HCT116 (cell line): ENCODE measurements around the gene HYAL2. TPM values are rescaled to one million over a fixed set of nuclear protein-coding genes. Genes with fewer than 3 reads are reported as not detected.

Source experiments
- ATAC-seq: fragments of 200-7000 bp; cut with Tn5 transposase; 2 replicates; pipeline ENCODE4 v1.9.1; 2020; ENCODE audit warnings: mild to moderate bottlenecking, moderate library complexity
- BruUV-seq: library from RNA; stranded (reverse); fragments of 400-500 nt; replicated peaks from 2 replicates; lab custom pipeline; 2021; lab: Mats Ljungman, UMichigan
- CTCF ChIA-PET: fragments of 300-600 bp; sonication (Branson Sonifier 250); formaldehyde crosslinking; loops from one replicate; lab custom pipeline; 2021; ENCODE audit warnings: antibody characterized with exemption; lab: Charles Lee
- POLR2A ChIA-PET: fragments of 300-600, 350-600 bp; sonication (Branson Sonifier 250); formaldehyde crosslinking; loops from one replicate; lab custom pipeline; 2021; ENCODE audit warnings: antibody characterized with exemption; lab: Charles Lee
- RAD21 ChIA-PET, 2 experiments: fragments of 300-600 bp; sonication (Branson Sonifier 250); formaldehyde crosslinking; loops; one replicate each; lab custom pipeline; 2023; ENCODE audit warnings: low total read pairs in 2 of 2; ENCODE audit not compliant: uncharacterized antibody in 2 of 2, unreplicated experiment in 2 of 2, low non-redundant PET in 1 of 2; lab: Charles Lee
- DNase-seq: peaks from one replicate; pipeline ENCODE4 v3.0.0-alpha.2; 2010; ENCODE audit warnings: low read depth, low spot score
- H2AFZ ChIP-seq: fragments of 200-600 bp; shearing (Covaris generic), sonication (generic); 2 replicates; pipeline ENCODE4 v1.6.1; 2017; ENCODE audit warnings: low read depth, mixed run types, mixed read lengths, antibody characterized with exemption, low read length; ENCODE audit not compliant: poor library complexity, severe bottlenecking
- H3K27ac ChIP-seq: 2 replicates; pipeline ENCODE4 v1.5.1; 2012; ENCODE audit warnings: low read depth, low read length
- H3K27me3 ChIP-seq: fragments of 200-600 bp; sonication (generic); 2 replicates; pipeline ENCODE4 v1.6.1; 2016; ENCODE audit warnings: mixed run types, low read length, mixed read lengths; ENCODE audit not compliant: insufficient read depth
- H3K36me3 ChIP-seq, 2 experiments: fragments of 200-500 bp in 1 of 2; fragments of 200-600 bp in 1 of 2; sonication (Bioruptor generic) in 1 of 2; sonication (generic) in 1 of 2; 2 replicates each; pipeline versions ENCODE4 v1.5.1 to v1.6.1; 2014 to 2016; ENCODE audit warnings: low read length in 2 of 2, inconsistent platforms in 1 of 2, mixed read lengths in 1 of 2, mixed run types in 1 of 2; ENCODE audit not compliant: insufficient read depth in 2 of 2, control insufficient read depth in 1 of 2
- H3K4me1 ChIP-seq, 2 experiments: fragments of 200-600 bp in 1 of 2; sonication (generic) in 1 of 2; 2 replicates each; pipeline versions ENCODE4 v1.5.1 to v1.6.1; 2012 to 2017; ENCODE audit warnings: low read length in 2 of 2, inconsistent platforms in 1 of 2, mild to moderate bottlenecking in 1 of 2, mixed read lengths in 1 of 2, mixed run types in 1 of 2, moderate library complexity in 1 of 2; ENCODE audit not compliant: insufficient read depth in 2 of 2, control insufficient read depth in 1 of 2
- H3K4me2 ChIP-seq: fragments of 200-600 bp; sonication (generic); 2 replicates; pipeline ENCODE4 v1.6.1; 2017; ENCODE audit warnings: mixed run types, low read length, mixed read lengths
- H3K4me3 ChIP-seq, 2 experiments: fragments of 200-600 bp in 1 of 2; sonication (generic) in 1 of 2; replicated peaks in 1 of 2; 2 replicates each; pipeline ENCODE4 v1.5.1; 2011 to 2016; ENCODE audit warnings: low read length in 2 of 2, control low read depth in 1 of 2, low read depth in 1 of 2, mild to moderate bottlenecking in 1 of 2, mixed read lengths in 1 of 2, mixed run types in 1 of 2
- H3K79me2 ChIP-seq: fragments of 200-600 bp; sonication (generic); 2 replicates; pipeline ENCODE4 v1.6.1; 2017; ENCODE audit warnings: mild to moderate bottlenecking, mixed run types, low read length, moderate library complexity, mixed read lengths; ENCODE audit not compliant: insufficient read depth
- H3K9ac ChIP-seq: fragments of 200-600 bp; sonication (generic); 2 replicates; pipeline ENCODE4 v1.6.1; 2016; ENCODE audit warnings: low read length, mixed read lengths
- H3K9me2 ChIP-seq: fragments of 200-600 bp; sonication (generic), shearing (Covaris generic); 2 replicates; pipeline ENCODE4 v1.6.1; 2017; ENCODE audit warnings: mixed run types, mild to moderate bottlenecking, moderate library complexity; ENCODE audit not compliant: insufficient read depth
- H3K9me3 ChIP-seq, 2 experiments: fragments of 200-500 bp in 1 of 2; fragments of 200-600 bp in 1 of 2; sonication (Bioruptor generic) in 1 of 2; sonication (generic) in 1 of 2; 2 replicates each; pipeline ENCODE4 v1.6.1; 2014 to 2017; ENCODE audit warnings: low read length in 2 of 2, mixed read lengths in 2 of 2, inconsistent platforms in 1 of 2, low read depth in 1 of 2, mild to moderate bottlenecking in 1 of 2, mixed run types in 1 of 2, moderate library complexity in 1 of 2; ENCODE audit not compliant: control insufficient read depth in 1 of 2, insufficient read depth in 1 of 2
- H4K20me1 ChIP-seq: fragments of 200-600 bp; sonication (generic), shearing (Covaris generic); 2 replicates; pipeline ENCODE4 v1.6.1; 2017; ENCODE audit warnings: mixed run types, mild to moderate bottlenecking, moderate library complexity; ENCODE audit not compliant: insufficient read depth
- CBX3 ChIP-seq: IDR thresholded peaks from 2 replicates; pipeline ENCODE4 v1.6.1; 2012; ENCODE audit warnings: low read depth
- CEBPB ChIP-seq: IDR thresholded peaks from 2 replicates; pipeline ENCODE4 v1.6.1; 2012; ENCODE audit warnings: low read depth
- CTCF ChIP-seq, 3 experiments: fragments of 200-600 bp in 1 of 3; sonication (generic) in 1 of 3; IDR thresholded peaks in 2 of 3; conservative IDR thresholded peaks in 1 of 3; 2 replicates each; pipeline ENCODE4 v1.5.1; 2012 to 2017; ENCODE audit warnings: low read depth in 2 of 3, low read length in 2 of 3, antibody characterized with exemption in 1 of 3, borderline replicate concordance in 1 of 3, control low read depth in 1 of 3, mild to moderate bottlenecking in 1 of 3, mixed read lengths in 1 of 3, mixed run types in 1 of 3, moderate library complexity in 1 of 3; ENCODE audit not compliant: insufficient read depth in 1 of 3
- ELF1 ChIP-seq: IDR thresholded peaks from 2 replicates; pipeline ENCODE4 v1.6.1; 2012; ENCODE audit warnings: low read depth, borderline replicate concordance
- EZH2 ChIP-seq: fragments of 200-600 bp; sonication (generic); IDR thresholded peaks from 2 replicates; pipeline ENCODE4 v1.6.1; 2017; ENCODE audit warnings: antibody characterized with exemption, mixed run types
- EZH2phosphoT487 ChIP-seq: fragments of 200-600 bp; IDR thresholded peaks from 2 replicates; pipeline ENCODE4 v1.6.1; 2018; ENCODE audit warnings: antibody characterized with exemption, borderline replicate concordance
- MAX ChIP-seq: IDR thresholded peaks from 2 replicates; pipeline ENCODE4 v1.6.1; 2012
- POLR2AphosphoS5 ChIP-seq: IDR thresholded peaks from 2 replicates; pipeline ENCODE4 v1.6.1; 2011; ENCODE audit warnings: mild to moderate bottlenecking, low read depth, low read length, moderate library complexity
- RAD21 ChIP-seq: IDR thresholded peaks from 2 replicates; pipeline ENCODE4 v1.6.1; 2012; ENCODE audit warnings: low read depth, mild to moderate bottlenecking
- REST ChIP-seq: IDR thresholded peaks from 2 replicates; pipeline ENCODE4 v1.6.1; 2012; ENCODE audit warnings: low read depth
- SP1 ChIP-seq: IDR thresholded peaks from 2 replicates; pipeline ENCODE4 v1.6.1; 2012; ENCODE audit warnings: low read depth
- SRF ChIP-seq: IDR thresholded peaks from 2 replicates; pipeline ENCODE4 v1.6.1; 2012; ENCODE audit warnings: low read depth
- ZNF274 ChIP-seq: fragments of 200-500 bp; sonication (Bioruptor generic); IDR thresholded peaks from 2 replicates; pipeline ENCODE4 v1.6.1; 2014; ENCODE audit warnings: mild to moderate bottlenecking, low read depth, low read length, inconsistent platforms
- intact Hi-C: fragments of 100-400 bp; cut with micrococcal nuclease; formaldehyde crosslinking; loops from 2 replicates; pipeline ENCODE4 v1.10.0; 2022
- total RNA-seq: library from RNA; stranded (reverse); gene quantifications from one replicate; pipeline ENCODE4 v1.2.1, GENCODE V29; 2021; ENCODE audit not compliant: unreplicated experiment

Gene HYAL2
- total RNA-seq, 1 experiment from 2014 or later, result 42.2 TPM

DNA sequence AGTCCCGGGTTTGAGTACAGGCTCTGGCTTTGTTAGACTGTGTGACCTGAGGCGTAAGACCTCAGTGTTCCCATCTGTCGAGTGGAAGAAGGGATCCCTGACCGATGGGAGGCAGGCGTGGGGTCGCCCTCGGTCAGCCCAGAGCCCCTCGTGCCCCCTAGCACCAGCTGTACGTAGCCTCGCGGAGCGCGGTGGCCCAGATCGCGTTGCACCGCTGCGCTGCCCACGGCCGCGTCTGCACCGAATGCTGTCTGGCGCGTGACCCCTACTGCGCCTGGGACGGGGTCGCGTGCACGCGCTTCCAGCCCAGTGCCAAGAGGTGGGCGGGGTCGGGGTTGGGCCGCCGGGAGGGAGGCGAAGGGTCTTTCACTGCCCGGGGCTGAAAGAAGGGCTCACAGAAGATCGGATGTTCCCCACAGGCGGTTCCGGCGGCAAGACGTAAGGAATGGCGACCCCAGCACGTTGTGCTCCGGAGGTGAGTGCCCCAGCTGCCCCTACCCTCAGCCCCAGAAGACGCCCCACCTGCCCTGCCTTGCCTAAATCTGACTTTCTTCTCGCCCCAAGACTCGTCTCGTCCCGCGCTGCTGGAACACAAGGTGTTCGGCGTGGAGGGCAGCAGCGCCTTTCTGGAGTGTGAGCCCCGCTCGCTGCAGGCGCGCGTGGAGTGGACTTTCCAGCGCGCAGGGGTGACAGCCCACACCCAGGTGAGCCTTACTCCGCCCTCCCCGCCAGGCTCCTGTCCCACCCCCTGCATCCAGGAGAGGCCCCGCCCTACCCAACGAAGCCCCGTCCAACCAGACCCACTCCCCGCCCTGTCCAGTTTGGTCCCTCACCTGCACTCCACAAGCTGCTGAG lies 47.2 kb downstream of the HYAL2 start:
- TF ChIP-seq REST, result no peak
- TF ChIP-seq EZH2phosphoT487, result no peak
- no peak for TF ChIP-seq CTCF (IDR thresholded peaks at IDR 0.05 in 2 of 3, conservative IDR thresholded peaks at IDR 0.05 in 1 of 3; ENCODE audit: borderline replicate concordance in 1 of 3, insufficient read depth in 1 of 3, low read depth in 2 of 3, low read length in 2 of 3)
- no peak for TF ChIP-seq SP1
- TF ChIP-seq MAX, result no peak
- TF ChIP-seq CEBPB, result no peak
- TF ChIP-seq SRF, result no peak
- no peak for TF ChIP-seq ELF1
- TF ChIP-seq POLR2AphosphoS5, result no peak
- no peak for TF ChIP-seq EZH2
- no peak for TF ChIP-seq RAD21
- TF ChIP-seq CBX3, result no peak
- TF ChIP-seq ZNF274, result no peak
- H3K4me1 ChIP-seq, result peaks cover 29 to 40% of the 10 kb centered on the region in 2 experiments
- ChIA-PET RAD21 (interaction anchor here in 1 of 2 experiments (0.7 kb wide), 1 partner anchor 14 kb away, joined by 3 read pairs; no protein-coding TSS in a partner anchor), CTCF (interaction anchor here (0.6 to 2.4 kb wide), 5 partner anchors 9 to 81 kb away, joined by 3 to 9 read pairs (median 5); partner anchors contain the start of gene IFRD2), POLR2A (interaction anchor here (0.9 to 1.3 kb wide), 2 partner anchors 29 to 80 kb away, joined by 3 read pairs; no protein-coding TSS in a partner anchor)
- H3K4me3 ChIP-seq, result no peak overlapping the region
- intact Hi-C loops, result no loop called here
- H3K9me2 ChIP-seq, result no peaks in the 10 kb centered on the region
- no peak overlapping the region for H2AFZ ChIP-seq
- no peaks in the 10 kb centered on the region for H4K20me1 ChIP-seq
- H3K36me3 ChIP-seq, result no peaks in the 10 kb centered on the region
- no peaks in the 10 kb centered on the region for H3K79me2 ChIP-seq
- H3K9ac ChIP-seq, result no peak overlapping the region
- ATAC-seq (no peak), DNase-seq (no peak)
- no peak overlapping the region for H3K27ac ChIP-seq
- no peaks in the 10 kb centered on the region for H3K27me3 ChIP-seq
- no peak overlapping the region for H3K4me2 ChIP-seq
- BruUV-seq, result no TSS peak
- no peaks in the 10 kb centered on the region for H3K9me3 ChIP-seq
